HG03060 (cell line): ENCODE data around the gene NOS2.
"Not testable (repeated sequence)": the region's sequence is repeated elsewhere in the genome, so short reads cannot be mapped to it uniquely, and the experiment has no call there.

Experiments used
- ATAC-seq: cut with Tn5 transposase; IDR thresholded peaks from one replicate; pipeline ENCODE4 v1.9.1; 2021; ENCODE audit warnings: low read depth, moderate number of reproducible peaks; ENCODE audit not compliant: unreplicated experiment

The NOS2 gene

DNA sequence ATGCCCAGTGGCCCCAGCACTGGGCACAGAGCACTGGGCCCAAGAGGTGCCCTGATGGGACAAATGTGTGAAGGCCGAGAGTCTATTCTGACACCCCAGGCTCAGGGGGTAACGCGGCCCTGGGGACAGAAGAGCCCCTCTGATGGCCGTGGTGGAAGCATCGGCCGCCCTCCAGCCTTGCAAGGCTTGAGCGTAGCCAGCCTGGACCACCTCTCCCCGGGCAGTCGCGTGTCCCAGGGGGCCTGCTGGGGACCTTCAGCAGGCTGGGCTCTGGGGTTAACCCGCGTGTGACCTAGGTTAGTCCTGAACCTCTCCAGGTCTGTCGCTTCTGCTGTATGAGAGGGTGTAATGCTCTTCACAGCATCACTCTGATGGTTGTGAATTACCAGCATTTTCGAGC, 40.8 kb downstream of the NOS2 start:
- ATAC-seq = no peak

DNA sequence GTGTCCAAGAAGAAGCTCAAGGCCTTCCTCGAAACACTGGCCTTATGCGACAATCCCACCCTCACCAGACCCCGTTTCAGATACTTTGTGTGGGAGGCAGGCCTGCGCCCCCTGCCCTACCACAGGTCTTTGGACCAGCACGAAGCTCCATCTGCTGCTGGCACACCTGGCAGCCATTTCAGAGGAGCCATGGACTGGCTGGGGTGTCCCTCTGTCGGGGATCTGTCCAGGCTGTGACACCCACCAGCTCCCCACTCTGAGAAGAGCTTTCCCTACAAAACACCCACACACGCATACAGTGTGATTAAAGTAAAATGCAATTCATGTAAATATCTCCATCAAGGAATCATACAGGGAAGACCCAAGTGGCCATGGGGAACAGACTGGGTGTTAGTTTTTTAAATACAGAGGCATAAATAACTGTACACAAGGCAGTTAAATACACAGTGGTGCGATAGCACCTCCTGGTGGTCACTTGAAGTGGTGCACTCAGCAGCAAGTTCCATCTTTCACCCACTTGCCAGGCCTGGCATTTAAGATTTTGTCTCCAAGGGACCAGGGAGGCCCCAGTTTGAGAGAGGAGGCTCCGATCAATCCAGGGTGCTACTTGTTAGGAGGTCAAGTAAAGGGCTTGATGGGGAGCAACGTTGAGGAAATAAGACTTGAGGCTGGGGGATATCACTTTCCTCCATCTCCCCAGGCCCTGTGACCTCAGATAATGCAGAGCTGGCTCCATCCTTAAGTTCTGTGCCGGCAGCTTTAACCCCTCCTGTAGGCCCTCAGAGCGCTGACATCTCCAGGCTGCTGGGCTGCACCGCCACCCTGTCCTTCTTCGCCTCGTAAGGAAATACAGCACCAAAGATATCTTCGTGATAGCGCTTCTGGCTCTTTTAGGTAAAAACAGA, 43.6 kb downstream of the NOS2 start:
- no peak for ATAC-seq

DNA sequence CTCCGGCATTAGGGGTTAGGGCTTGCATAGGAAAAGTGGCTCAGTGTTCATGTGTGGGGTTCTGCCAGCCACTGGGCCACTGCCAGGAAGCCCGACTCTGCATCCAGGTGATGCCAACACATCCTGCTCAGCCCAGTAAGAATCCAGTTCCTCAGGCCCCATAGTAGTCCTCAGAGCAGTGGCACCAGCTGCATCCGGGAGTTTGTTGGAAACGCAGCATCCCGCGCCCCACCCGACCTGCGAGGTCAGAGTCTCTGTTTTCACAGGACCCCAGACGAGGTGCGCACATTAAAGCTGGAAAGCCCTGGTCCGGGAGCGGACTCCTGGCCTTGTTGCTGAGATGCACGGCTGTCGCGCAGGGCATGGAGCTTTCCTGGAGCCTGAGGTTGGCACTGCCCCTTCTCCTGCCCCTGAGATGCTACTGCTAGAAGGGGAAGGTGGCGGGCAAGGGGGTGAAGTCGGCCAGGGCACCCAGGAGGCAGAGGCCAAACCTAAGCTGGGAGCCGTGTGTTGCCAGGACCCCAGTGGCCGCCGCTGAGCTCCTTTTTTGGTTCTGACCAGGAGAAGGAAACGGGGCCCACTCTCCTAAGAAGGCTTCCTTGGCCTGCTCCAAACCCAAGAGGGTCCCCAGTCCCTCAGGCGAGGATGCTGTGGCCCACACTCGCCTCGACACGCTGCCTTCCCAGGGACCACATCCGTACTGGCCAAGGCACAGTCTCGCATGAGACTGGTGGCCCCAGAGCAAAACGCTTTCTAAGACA, 44.4 kb downstream of the NOS2 start:
- no peak for ATAC-seq

DNA sequence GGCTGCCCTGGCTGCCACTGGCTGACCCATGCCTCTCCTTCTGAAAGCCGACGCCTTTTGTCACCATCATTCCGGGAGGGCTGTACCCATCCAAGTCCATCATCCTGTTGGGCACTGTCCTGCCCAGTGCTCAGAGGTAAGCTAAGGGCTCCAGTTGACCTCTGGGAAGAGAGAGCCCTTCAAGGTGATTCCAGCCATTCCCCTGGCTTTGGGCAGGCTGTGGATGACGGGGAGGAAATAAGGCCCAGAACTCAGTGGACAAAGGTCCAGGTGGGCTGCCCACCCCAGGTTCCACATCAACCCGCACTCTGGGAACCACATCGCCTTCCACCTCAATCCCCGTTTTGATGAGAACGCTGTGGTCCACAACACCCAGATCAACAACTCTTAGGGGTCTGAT, 45.8 kb downstream of the NOS2 start:
- no peak for ATAC-seq

DNA sequence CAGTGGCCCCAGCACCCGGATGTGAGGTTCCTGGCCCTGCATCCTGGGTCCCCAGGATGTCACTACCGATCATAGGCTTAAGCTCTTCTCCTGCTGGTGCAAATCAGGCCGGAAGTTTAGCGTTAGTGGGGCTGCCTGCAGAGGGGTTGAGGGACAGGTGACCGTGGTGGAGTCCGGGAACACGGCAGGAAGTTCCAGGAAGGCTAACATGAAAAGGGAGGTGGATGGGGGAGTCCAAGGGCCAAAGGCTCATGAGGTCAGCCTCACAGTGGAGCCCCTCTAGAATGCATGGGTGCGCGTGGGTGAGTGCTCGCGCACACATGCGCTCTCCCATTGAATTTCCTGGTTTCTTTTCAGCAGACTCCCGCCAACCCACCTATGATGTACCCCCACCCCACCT, 46.6 kb downstream of the NOS2 start:
- not testable (repeated sequence) for ATAC-seq

DNA sequence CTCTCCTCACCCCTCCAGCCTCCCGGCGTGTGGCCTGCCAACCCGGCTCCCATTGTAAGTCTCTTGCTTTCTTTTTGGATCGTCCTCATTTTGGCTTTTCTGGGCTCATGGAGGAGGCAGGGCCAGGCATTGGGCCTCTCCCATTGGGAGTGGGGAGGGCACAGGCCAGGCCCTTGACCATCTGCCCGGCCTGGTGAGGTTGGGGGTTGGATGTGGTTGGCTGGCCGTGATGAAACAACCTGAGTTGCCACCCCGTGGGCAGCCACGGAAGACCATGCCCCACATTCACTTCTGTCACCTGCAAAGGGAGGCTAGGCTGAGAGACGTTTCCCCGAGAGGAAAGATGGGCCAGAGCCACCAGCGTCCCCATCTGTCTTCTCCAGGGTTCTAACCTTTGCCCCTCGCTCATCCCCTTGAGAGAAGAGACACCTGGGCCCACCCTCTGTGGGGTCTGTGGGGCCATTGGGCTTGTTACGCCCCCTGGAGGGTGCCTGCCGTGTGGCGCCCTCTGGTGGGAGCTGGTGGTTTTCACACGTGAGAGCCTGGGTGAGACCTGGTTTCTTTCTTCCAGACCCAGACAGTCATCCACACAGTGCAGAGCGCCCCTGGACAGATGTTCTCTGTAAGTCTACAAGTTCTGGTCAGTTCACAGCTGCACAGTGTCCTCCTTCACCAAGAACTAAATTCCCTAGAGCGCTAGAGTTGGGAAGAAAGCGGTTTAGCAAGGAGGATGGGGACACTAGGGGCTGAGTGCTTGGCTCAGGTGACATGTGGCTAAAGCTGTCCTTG, 47.3 kb downstream of the NOS2 start:
- ATAC-seq = not testable (repeated sequence)

DNA sequence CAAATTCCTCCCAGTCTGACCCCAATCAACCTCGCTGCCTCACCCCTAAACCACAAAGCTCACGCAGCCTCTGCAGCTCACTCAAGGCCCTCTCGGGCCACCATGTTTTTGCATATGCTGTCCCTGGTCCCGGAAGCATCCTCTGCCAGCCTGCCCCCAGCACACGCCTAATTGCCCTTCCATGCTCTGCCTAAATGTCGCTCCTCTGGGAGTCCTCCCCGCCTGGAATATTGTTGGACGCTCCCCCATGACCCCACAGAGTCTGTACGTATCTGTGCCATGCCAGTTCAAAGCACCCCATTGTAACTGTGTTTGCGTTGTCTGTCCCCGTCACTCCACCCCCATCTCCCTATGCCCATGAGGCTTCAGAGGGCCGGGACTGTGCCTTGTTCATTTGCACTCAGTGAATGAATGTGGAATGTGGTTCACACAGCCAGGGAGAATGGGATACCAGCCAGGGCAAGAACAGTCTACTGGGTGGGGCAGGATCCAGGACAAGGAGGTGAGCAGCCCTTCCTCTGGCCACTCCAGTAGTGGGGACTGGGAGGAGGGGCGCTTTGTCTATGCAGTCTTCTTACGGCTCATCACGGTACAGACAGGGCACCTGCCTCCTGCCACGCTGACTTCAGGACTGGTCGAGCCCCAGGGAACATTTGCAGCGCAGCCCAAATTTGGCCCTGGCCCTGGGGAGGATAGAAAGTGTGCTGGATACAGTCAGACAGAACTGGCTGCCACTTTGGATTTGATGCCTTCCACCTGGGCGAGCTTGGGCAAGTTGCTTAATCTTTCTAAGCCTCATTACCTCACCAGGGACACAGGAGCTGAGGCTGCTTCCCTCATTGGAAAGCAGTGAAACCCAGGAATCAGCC, 48.5 kb downstream of the NOS2 start:
- ATAC-seq = no peak

DNA sequence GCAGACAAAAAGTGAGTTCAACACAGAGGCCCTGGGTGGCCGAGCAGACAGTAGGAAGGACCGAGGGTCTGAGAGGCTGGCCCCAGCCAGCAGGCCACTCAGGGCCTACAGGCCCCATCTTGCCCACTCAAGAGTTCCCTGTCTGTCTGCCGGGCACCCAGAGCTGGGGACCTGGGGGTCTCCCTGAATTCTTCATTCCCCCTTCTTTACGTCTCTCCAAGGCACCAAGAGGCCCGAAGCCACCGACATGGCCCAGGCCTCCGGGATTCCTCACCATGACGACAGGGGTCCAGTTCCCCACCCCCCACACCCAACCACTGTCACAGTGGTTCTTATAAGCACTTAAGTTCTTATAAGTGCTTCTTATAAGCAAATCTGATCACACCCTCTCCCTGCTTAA, 49.2 kb downstream of the NOS2 start:
- ATAC-seq = no peak

DNA sequence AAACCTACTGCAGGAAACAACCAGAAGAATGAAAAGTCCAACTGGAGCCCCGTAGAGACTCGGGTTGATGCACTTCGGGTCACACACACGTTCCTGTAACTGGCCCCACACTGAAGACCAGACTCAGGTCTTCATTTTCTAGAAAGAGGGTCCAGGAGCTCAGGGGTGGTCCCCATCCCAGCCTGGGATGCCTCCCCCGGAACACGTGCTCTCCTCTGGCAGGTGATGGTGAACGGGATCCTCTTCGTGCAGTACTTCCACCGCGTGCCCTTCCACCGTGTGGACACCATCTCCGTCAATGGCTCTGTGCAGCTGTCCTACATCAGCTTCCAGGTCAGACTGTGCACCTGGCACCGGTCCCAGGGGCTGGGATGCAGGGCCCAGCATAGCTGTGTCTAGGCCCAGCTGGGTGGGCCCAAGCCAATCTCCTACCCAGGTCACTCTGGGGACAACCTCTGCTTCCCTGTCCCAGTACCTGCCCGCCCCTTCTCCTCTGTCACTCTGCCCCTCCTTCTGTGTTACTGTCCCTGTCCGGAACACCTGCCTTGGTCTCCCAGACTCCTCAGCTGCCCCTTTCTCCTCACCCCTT, 50.7 kb downstream of the NOS2 start:
- ATAC-seq = not testable (repeated sequence)

DNA sequence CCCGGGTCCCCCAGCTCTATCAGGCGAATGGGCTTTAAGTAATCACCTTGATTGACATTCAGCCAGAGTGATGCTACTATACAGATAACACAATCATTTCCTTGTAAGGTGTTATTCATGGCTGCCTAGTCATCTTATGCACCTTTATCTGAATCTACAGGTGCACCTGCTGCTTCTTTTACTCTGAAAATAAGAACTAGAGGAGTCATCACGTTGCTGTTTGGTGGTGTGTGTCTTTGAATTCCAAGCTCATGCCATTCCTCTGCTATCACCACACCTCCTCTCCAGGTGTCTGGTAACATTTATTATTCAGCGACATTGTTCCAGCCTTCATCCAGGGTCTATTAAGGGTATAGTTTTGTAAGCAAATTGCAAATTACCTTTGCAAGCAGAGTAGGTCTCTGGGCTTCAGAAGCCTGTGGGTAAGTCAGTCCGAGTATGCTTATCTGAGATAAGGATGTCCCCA, 51.9 kb downstream of the NOS2 start:
- ATAC-seq = no peak

DNA sequence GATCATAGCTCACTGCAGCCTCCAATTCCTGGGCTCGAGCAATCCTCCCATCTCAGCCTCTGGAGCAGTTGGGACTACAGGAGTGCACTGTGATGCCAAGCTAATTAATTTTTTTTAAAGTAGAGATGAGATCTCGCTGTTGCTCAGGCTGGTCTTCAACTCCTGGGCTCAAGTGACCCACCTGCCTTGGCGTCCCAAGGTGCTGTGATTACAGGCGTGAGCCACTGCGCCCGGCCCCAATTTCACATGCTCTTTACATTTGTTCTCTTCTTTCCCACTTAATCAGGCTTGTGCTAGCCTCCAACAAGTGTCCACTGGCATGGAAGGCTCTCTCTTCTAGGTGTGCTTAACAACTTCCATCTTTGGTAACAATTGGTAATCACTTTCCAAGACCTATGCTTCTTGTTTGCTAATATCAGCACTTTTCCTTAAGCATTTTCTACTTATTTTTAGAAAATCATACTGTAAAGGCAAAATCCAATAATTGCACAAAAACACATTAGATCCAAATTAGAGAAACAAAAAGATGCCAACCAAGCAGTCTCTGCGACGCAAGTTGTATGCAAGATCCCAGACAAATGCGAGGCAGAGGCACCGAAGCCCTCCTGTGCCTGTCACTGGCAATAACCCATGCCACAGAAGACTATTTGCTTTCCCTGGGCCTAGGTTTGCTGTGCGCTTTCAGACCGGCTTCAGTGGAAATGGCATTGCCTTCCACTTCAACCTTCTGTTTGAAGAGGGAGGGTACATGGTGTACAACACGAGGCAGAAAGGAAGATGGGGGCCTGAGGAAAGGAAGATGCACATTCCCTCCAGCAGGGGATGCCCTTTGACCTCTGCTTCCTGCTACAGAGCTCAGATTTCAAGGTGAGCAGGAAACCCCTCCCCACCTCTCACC, 52.6 kb downstream of the NOS2 start:
- ATAC-seq = no peak

DNA sequence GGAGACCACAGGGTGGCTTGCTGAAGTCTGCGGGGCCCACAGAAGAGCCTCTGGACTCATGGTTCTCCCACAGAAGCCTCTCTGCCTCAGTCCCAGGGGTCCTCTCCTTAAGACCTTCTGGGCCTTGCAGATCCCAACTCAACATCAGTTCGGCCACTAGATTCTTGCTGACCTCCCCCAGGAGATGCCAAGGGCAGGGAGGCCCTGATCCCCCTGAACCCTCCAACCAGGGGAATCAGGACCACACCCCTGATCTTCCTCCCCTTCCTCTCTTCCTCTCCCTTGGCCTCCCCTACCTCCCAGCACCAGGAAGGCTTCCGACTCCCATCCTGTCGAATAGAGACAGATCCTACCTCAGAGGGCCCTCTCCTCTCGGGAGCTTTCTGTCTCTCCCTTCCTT, 53.4 kb downstream of the NOS2 start:
- no peak for ATAC-seq

DNA sequence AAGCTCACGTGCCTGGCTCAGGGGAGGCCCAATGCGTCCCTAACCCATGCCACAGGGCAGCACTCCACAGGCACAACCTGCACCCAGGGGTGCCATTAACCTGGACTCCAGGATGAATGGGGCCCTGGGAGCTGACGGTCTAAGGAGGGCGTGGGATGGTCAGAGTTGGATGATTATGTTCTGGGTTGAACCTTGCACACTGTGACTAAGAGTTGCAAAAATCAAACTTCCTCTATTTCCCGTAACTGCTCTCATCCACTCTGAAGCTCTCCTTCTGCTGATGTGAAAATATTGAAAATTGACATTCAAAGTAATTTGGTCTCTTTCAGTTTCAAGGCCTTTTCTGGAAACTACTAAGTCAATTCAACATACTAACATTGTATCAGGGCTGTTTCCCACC, 54.0 kb downstream of the NOS2 start:
- ATAC-seq = not testable (repeated sequence)

DNA sequence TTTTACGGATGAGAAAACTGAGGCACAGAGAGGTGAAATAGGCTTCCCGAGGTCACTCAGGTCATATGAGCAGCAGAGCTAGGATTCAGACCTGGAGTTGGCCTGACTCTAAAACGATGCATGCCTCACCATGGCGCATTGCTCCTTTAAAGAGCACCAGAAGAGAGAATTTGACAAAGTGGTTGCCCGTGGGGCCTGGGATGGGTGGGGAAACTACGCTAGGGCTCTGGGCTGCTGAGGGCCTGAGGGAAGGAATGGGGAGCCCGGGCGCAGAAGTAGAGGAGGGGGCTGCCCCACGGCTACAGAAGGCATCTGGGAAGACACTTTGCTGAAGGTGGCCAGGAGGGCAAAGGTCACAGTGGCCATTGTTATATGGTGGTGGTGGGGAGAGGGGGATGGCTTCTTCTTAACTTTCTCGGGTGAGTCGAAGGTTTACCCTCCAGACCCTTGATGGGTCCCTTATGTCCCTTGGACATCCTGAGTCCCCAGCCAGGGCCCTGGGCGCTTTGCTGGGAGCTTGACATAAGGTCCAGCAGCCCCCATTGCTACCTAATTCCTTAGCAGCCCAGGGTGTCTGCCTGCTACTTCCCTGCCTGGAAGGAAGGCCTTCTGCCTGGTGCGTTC, 55.0 kb downstream of the NOS2 start:
- ATAC-seq = not testable (repeated sequence)

DNA sequence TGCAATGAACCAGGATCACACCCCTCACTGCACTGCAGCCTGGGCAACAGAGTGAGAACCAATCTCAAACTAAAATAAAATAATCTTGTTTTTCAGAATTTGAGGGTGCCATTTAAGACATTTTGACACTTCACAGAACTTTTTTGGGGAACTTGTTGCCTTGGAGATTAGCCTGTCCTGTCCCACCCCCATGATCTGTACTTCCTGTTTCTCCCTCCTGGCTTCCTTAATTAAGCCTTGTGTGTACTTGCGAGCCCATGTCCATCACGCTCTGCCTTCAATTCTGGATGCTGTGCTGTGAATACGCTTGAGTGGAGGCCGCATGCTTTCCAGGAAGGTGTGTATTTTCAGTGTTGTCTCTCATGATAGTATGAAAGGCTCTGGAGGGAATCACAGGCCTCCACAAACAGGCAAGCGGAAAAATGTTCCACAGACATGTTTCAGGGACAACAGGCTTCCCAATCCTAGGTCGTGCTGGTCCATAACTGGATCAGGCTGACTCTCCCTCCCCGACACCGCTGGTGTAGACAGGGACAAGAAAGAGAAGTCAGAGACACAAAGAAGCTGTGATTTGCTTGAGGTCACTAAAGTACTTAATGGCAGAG, 56.9 kb downstream of the NOS2 start:
- ATAC-seq = no peak

DNA sequence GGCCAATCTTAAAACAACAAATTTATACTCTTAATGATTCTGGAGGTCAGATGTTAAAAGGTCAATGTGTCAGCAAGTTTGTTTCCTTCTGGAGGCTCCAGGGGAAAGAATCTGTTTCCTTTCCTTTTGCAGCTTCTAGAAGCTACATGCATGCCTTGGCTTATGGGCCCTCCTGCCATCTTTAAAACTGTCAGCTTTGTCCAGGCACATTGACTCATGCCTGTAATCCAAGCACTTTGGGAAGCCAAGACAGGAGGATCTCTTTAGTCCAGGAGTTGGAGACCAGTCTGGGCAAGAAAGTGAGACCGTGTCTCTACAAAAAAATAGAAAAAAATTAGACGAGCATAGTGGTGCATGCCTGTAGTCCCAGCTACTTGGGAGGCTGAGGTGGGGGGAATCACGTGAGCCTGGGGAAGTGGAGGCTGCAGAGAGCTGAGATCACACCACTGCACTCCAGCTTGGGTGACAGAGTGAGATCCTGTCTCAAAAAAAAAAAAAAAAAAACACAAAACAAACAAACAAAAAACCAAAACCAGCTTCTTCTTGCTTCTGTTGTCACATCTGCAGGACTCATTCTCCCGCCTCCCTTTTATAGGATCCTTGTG, 58.3 kb downstream of the NOS2 start:
- no peak for ATAC-seq

DNA sequence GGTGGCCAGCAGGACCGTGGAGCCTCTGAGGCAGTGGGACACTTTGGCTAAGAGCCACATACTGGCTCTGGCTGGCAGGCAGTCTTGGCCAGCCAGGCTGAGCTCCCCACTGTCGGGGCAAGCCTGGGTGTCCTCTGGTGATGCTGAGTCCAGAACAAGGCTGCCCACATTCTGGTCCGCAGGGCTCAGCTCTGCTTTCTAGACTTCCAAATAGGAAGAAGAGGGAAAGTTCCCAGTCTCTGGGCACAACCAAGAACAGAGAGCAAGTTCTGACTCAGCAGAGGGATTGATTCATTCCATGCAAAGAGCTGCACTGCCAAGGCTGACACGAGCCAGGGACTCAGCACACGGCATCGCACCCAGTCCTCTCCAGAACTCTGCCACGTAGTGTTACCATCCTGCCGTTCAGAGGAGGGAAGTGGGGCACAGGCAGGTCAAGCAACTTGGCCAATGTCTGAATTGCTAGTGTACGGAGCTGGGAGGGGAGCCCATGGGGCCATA, 58.9 kb downstream of the NOS2 start:
- ATAC-seq = no peak
